Smooth muscle cell of the brain vasculature (primary cell): ENCODE data around the gene ZNF343.
"Not testable (repeated sequence)": the region's sequence is repeated elsewhere in the genome, so short reads cannot be mapped to it uniquely, and the experiment has no call there.

Source experiments
- DNase-seq: peaks from one replicate; pipeline ENCODE4 v3.0.0-alpha.2; 2012; ENCODE audit warnings: low read depth, low spot score

Gene ZNF343

DNA sequence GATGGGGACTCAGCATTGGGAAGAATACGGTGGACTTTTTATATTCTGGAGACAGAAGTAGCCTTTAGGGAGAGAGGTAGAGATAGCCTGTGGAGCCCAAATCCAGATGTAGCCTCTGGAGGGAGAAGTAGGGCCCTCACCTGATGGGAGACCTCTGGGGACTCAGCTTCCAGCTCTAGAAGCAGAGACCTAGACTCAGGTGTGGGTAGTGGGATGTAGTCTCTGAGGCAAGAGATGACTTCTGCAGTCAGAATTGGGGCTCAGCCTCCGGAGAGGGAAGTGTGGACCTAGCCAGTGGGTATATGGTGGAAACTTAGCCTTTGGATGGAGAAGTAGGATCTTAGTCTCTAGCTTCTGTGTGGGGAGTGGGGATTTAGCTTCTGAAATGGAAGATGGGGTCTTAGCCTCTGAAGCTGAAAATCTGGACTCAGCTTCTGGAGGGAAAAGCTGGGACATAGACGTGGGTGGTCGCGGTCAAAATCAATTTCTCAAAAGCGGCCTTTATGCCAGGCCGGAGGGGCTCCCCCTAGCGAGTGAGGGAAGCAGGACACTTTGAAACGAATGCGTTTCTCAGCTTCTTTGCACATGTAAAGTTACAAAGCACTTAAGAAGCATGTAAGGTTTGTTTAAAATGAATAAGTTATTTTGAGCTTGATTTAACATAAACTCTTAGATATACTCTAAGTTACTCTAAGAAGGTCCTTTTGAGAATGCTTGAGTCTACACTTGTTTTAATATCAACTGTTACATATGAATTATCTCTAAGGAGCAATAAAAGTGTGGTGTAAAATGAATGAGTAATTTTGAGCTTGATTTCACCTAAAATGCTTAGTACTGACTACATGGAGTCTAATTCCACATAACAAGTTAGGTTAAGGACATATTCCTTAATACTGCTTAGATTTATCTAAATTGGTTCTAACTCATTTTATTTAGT is 12.9 kb upstream of the ZNF343 start:
- DNase-seq = no peak

DNA sequence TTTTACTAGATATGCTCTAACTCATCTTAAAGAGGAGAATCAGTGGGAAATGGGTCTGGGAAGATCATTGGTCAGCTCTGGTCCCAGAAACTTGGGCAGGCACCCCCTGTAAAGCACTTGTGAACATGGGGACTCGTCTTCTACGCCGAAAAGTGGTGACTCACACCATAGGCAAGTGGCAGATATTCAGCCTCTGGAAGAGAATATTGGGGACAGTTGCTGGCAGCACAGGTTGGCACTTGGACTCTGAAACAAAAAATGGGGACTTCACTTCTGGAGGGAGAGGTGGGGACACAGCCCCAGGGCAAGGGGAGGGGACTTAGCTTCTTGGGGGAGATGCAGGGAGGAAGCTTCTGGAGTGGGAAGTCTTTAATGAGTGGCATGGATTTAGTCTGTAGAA is 11.9 kb upstream of the ZNF343 start:
- DNase-seq = no peak

DNA sequence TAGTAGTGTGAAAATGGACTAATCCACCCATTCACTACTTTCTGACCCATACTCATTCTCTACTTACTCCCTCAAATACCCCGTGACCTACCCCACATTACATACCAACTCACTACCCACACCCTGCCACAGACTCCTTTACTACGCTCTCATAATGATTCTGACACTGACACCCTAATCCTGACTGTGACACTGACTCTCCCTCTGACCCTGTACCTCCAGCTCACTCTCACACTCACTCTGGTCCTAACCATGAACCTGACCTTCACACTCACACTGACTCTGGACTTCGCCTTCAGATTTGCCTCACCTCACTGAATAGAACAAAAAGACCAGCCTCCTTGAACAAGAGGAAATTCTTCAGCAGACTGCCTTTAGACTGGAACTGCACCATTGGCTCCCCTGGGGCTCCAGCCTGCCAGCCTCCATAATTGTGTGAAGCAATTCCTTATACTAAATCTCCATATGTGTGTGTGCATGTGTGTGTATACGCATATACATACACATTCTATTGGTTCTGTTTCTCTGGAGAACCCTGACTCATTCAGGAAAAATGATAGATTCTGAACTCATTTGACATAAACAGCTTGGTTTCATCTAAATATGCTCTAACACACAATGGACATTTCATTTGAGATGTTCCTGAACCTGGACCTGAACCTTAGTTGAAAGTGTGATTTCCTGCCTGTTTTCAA is 10.5 kb upstream of the ZNF343 start:
- DNase-seq = no peak

GRCh38 chr20:2518558-2518957 is 9.8 kb upstream of the ZNF343 start:
- no peak for DNase-seq

DNA sequence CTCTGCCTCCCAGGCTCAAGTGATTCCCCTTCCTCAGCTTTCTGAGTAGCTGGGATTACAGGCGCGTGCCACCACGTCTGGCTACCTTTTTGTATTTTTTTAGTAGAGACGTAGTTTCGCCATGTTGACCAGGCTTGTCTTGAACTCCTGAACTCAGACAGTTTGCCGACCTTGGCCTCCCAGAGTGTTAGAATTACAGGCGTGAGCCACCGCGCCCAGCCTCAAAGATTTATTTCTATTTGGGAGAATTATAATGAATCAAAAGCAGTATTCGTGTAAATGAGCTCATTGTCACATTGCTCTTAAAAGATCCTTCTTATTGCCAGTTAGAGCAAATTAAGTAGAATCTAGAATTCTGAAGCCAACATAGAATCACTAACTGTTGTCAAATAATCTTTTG is 9.4 kb upstream of the ZNF343 start:
- no peak for DNase-seq

DNA sequence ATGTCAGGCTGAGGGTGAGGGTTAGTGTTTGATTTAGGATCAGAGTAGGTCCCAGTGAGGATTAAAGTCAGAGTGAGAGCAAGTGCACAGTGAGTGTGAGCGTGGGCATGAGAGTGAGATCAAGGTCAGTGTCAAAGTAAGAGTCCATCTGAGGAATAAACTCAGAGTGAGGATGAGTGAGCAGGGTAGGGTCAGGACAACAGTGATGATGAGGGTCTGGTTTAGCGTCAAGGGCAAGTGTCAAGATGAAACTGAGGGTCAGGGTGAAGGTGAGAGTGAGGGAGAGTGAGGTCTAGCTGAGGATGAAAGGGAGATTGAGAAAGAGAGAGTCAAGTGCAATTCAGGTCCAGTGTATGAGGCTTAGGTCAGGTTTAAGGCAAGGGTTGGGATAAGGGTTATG is 7.7 kb upstream of the ZNF343 start:
- DNase-seq = no peak

DNA sequence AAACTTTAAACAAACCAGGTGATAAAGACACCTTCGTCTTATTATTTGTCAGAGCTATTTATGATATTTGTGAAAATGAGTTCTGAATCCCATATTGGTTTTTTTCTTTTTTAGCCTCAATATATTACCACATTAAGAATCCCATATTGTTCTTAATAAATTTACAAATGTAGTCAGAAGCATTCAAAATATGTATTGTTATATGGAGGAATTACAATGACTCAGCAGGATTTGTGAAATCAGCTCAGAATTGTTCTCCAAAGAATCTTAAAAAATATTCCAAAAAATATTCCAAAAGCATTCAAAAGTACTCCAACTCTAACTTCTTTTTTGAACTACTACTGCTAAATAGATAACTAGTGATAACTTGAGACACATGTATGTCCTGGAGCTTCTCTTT is 6.5 kb upstream of the ZNF343 start:
- DNase-seq = no peak

DNA sequence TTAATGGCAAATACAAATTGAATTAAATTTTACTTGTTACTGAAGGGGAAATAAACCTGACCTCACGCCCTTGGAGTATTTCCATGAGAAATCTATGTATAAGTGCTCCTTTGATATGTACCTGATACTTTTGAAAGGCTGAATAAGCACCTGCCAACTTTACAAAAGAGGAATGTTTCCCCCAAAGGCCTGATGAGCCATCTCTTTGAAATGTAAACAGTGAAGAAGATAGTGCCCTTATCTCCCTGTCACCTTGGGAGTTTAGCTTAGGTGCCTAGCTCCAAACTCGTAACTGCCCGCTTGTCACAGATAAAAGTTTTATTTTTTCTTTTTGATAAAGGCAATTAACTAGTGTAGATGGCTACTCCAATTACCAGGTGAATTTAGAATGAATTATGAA is 1.1 kb upstream of the ZNF343 start:
- no peak for DNase-seq

GRCh38 chr20:2509468-2509781 is 710 bp upstream of the ZNF343 start:
- no peak for DNase-seq

DNA sequence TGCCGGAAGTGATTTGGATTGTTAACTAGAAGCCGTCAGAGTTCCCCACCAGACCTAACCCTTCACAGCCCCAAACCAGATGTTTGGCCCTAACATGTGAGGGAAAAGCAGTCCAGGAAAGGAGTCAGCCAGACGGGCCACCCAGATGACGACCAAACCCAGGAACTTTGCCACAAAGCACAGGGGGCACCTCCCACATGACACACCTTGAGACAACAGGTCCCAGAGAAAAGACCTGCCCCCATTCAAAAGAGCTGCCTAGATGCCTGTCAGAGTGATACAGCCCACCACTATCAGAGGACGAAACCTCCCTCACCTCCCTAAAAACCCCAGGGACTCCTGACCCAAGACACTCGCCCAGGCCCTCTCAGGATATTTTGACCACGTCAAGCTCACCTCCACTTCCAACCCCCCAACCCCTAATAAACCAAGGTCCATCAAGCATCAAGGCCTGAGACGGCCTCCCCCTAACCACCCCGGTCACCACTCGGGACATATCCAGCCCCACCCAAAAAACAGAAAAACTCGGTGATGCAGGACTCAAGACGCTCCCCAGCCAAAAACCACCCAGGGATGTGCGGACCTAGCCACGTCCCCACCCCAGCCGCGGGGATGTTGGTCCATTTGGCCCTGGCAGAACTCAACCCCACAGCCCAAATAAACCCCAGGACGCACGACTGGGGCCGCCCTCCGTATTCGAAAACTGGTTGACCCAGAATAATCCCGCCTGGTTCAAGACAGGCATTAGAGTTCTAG is 662 bp downstream of the ZNF343 start:
- no peak for DNase-seq

GRCh38 chr20:2507464-2507863 is 1.3 kb downstream of the ZNF343 start:
- no peak for DNase-seq

GRCh38 chr20:2506426-2506825 is 2.3 kb downstream of the ZNF343 start:
- not testable (repeated sequence) for DNase-seq

DNA sequence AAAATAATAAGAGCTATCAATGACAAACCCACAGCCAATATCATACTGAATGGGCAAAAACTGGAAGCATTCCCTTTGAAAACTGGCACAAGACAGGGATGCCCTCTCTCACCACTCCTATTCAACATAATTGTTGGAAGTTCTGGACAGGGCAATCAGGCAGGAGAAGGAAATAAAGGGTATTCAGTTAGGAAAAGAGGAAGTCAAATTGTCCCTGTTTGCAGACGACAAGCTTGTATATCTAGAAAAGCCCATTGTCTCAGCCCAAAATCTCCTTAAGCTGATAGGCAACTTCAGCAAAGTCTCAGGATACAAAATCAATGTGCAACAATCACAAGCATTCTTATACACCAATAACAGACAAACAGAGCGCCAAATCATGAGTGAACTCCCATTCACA is 3.9 kb downstream of the ZNF343 start:
- DNase-seq = not testable (repeated sequence)

GRCh38 chr20:2502808-2503384 is 5.8 kb downstream of the ZNF343 start:
- not testable (repeated sequence) for DNase-seq

DNA sequence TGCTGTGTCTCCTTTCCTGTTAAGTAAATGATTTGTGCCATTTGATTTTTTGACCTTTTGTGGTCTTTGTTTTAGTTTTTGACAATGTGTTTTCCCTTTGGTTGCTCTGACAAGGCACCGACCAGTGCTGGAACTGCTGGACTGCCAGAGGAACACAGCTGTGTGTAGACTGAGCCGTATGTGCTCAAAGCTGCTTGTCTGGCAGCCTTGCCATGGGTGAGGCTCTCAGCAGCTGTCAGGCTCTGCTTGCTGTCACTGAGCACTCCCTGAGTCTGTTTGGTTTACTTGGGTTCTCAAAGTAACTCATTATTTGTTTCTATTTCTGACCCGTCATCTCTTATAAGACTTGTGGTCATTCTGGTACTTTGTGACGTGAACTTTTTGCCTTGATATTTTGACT is 23.1 kb downstream of the ZNF343 start:
- DNase-seq = no peak

GRCh38 chr20:2485080-2485479 is 23.6 kb downstream of the ZNF343 start:
- DNase-seq = no peak

GRCh38 chr20:2483504-2483903 is 25.2 kb downstream of the ZNF343 start:
- DNase-seq = no peak

DNA sequence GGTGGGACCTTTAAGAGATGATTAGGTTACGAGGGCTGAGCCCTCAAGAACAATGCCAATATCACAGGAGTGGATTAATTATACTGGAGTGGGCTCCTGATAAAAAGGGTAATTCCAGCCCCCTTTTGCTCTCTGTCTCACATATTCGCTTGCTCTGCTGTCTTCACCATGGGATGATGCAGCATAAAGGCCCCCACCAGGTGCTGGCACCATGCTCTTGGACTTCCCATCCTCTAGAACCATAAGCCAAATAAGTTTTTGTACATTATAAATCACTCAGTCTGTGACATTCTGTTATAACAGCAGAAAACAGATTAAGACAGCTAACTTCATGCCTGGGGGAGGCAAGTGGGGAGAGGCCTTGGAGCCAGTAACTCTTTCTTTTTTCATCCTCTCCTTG is 28.3 kb downstream of the ZNF343 start:
- DNase-seq = no peak

GRCh38 chr20:2476742-2477615 is 31.7 kb downstream of the ZNF343 start:
- no peak for DNase-seq

GRCh38 chr20:2475850-2476741 is 32.6 kb downstream of the ZNF343 start:
- DNase-seq = no peak
